MG63 (cell line): ENCODE results near the gene PRKCB. TPM values are rescaled to one million over a fixed set of nuclear protein-coding genes. Genes with fewer than 3 reads are reported as not detected.

Source experiments
- DNase-seq: peaks from one replicate; pipeline ENCODE4 v3.0.0-alpha.2; 2020
- H3K27me3 ChIP-seq: fragments of 250-450 bp; sonication (Bioruptor Pico); 2 replicates; pipeline ENCODE4 v1.5.1; 2020; ENCODE audit warnings: mild to moderate bottlenecking, moderate library complexity
- H3K36me3 ChIP-seq: fragments of 250-450 bp; sonication (Bioruptor Pico); 2 replicates; pipeline ENCODE4 v1.5.1; 2020; ENCODE audit warnings: mild to moderate bottlenecking, moderate library complexity
- H3K4me3 ChIP-seq: fragments of 250-450 bp; sonication (Bioruptor Pico); 2 replicates; pipeline ENCODE4 v1.5.1; 2020; ENCODE audit warnings: mild to moderate bottlenecking, moderate library complexity
- H3K9me3 ChIP-seq: fragments of 250-450 bp; sonication (Bioruptor Pico); 2 replicates; pipeline ENCODE4 v1.5.1; 2020; ENCODE audit warnings: mild to moderate bottlenecking, moderate library complexity
- total RNA-seq: library from RNA; depleted of rRNA; stranded (reverse); fragments of >200 nt; shearing (Covaris generic); gene quantifications from 2 replicates; pipeline ENCODE4 v1.2.3, GENCODE V29; 2014; ENCODE audit warnings: low replicate concordance

Gene PRKCB
- total RNA-seq, 1 experiment from 2014 or later, result not detected

GRCh38 chr16:24170407-24170806 lies 334.6 kb downstream of the PRKCB start:
- H3K9me3 ChIP-seq, result no peaks in the 10 kb centered on the region
- H3K27me3 ChIP-seq, result peaks cover 5% of the 10 kb centered on the region
- no peaks in the 10 kb centered on the region for H3K36me3 ChIP-seq
- H3K4me3 ChIP-seq, result no peak overlapping the region
- DNase-seq, result no peak

- Histone ChIP-seq H3K4me3 (no peak overlapping the region), H3K9me3 (no peaks in the 10 kb centered on the region), H3K27me3 (no peaks in the 10 kb centered on the region; the same call in none of the 2 replicates), H3K36me3 (no peaks in the 10 kb centered on the region)
- DNase-seq, result no peak
Measured at GRCh38 chr16:24174504-24174903, 338.7 kb downstream of the PRKCB start.

GRCh38 chr16:24174957-24175356 lies 339.2 kb downstream of the PRKCB start:
- DNase-seq, result no peak
- Histone ChIP-seq H3K4me3 (no peak overlapping the region), H3K27me3 (no peaks in the 10 kb centered on the region; the same call in none of the 2 replicates), H3K9me3 (no peaks in the 10 kb centered on the region), H3K36me3 (no peaks in the 10 kb centered on the region)

GRCh38 chr16:24178496-24178895 lies 342.7 kb downstream of the PRKCB start:
- DNase-seq, result no peak
- H3K27me3 ChIP-seq, result no peaks in the 10 kb centered on the region; the same call in none of the 2 replicates
- H3K36me3 ChIP-seq, result no peaks in the 10 kb centered on the region
- no peaks in the 10 kb centered on the region for H3K9me3 ChIP-seq
- no peak overlapping the region for H3K4me3 ChIP-seq

GRCh38 chr16:24180451-24180850 lies 344.7 kb downstream of the PRKCB start:
- peaks cover 3% of the 10 kb centered on the region; the same call in 1 of the 2 replicates for H3K27me3 ChIP-seq
- H3K9me3 ChIP-seq, result no peaks in the 10 kb centered on the region
- no peak overlapping the region for H3K4me3 ChIP-seq
- H3K36me3 ChIP-seq, result no peaks in the 10 kb centered on the region
- no peak for DNase-seq

- Histone ChIP-seq H3K27me3 (peaks cover 31% of the 10 kb centered on the region), H3K4me3 (no peak overlapping the region), H3K9me3 (no peaks in the 10 kb centered on the region), H3K36me3 (no peaks in the 10 kb centered on the region)
- DNase-seq, result no peak
Measured at GRCh38 chr16:24188021-24188542, 352.3 kb downstream of the PRKCB start.

GRCh38 chr16:24188751-24189318 lies 353.1 kb downstream of the PRKCB start:
- Histone ChIP-seq H3K4me3 (no peak overlapping the region), H3K36me3 (no peaks in the 10 kb centered on the region), H3K27me3 (peaks cover 29% of the 10 kb centered on the region), H3K9me3 (no peaks in the 10 kb centered on the region)
- DNase-seq, result no peak

GRCh38 chr16:24189941-24190340 lies 354.2 kb downstream of the PRKCB start:
- Histone ChIP-seq H3K27me3 (peaks cover 27% of the 10 kb centered on the region), H3K9me3 (no peaks in the 10 kb centered on the region), H3K4me3 (no peak overlapping the region), H3K36me3 (no peaks in the 10 kb centered on the region)
- no peak for DNase-seq

GRCh38 chr16:24191876-24192402 lies 356.2 kb downstream of the PRKCB start:
- DNase-seq, result no peak
- Histone ChIP-seq H3K36me3 (no peaks in the 10 kb centered on the region), H3K27me3 (peaks cover 17% of the 10 kb centered on the region), H3K9me3 (no peaks in the 10 kb centered on the region), H3K4me3 (no peak overlapping the region)

GRCh38 chr16:24195221-24195620 lies 359.4 kb downstream of the PRKCB start:
- Histone ChIP-seq H3K4me3 (no peak overlapping the region), H3K27me3 (peaks cover 2% of the 10 kb centered on the region), H3K36me3 (no peaks in the 10 kb centered on the region), H3K9me3 (no peaks in the 10 kb centered on the region)
- DNase-seq, result no peak

- Histone ChIP-seq H3K9me3 (no peaks in the 10 kb centered on the region), H3K36me3 (no peaks in the 10 kb centered on the region), H3K4me3 (no peak overlapping the region), H3K27me3 (no peaks in the 10 kb centered on the region; the same call in none of the 2 replicates)
- no peak for DNase-seq
Measured at GRCh38 chr16:24198807-24199533, 363.2 kb downstream of the PRKCB start.

GRCh38 chr16:24203675-24204074 lies 367.9 kb downstream of the PRKCB start:
- H3K27me3 ChIP-seq, result peaks cover 10% of the 10 kb centered on the region
- no peak for DNase-seq
- no peak overlapping the region for H3K4me3 ChIP-seq
- no peaks in the 10 kb centered on the region for H3K9me3 ChIP-seq
- no peaks in the 10 kb centered on the region for H3K36me3 ChIP-seq

GRCh38 chr16:24204150-24204665 lies 368.4 kb downstream of the PRKCB start:
- Histone ChIP-seq H3K27me3 (peaks cover 10% of the 10 kb centered on the region), H3K9me3 (no peaks in the 10 kb centered on the region), H3K4me3 (no peak overlapping the region), H3K36me3 (no peaks in the 10 kb centered on the region)
- DNase-seq, result no peak

- DNase-seq, result no peak
- Histone ChIP-seq H3K9me3 (no peaks in the 10 kb centered on the region), H3K27me3 (peaks cover 12% of the 10 kb centered on the region), H3K4me3 (no peak overlapping the region), H3K36me3 (no peaks in the 10 kb centered on the region)
Measured at GRCh38 chr16:24206926-24207325, 371.1 kb downstream of the PRKCB start.

- H3K9me3 ChIP-seq, result no peaks in the 10 kb centered on the region
- H3K36me3 ChIP-seq, result no peaks in the 10 kb centered on the region
- DNase-seq, result no peak
- H3K27me3 ChIP-seq, result peaks cover 17% of the 10 kb centered on the region
- no peak overlapping the region for H3K4me3 ChIP-seq
Measured at GRCh38 chr16:24208710-24209109, 372.9 kb downstream of the PRKCB start.

GRCh38 chr16:24214992-24215391 lies 379.2 kb downstream of the PRKCB start:
- no peak overlapping the region for H3K4me3 ChIP-seq
- no peaks in the 10 kb centered on the region for H3K36me3 ChIP-seq
- DNase-seq, result no peak
- H3K27me3 ChIP-seq, result peaks cover 21% of the 10 kb centered on the region
- no peaks in the 10 kb centered on the region for H3K9me3 ChIP-seq

GRCh38 chr16:24216961-24217360 lies 381.2 kb downstream of the PRKCB start:
- DNase-seq, result no peak
- H3K27me3 ChIP-seq, result peaks cover 19% of the 10 kb centered on the region
- no peak overlapping the region for H3K4me3 ChIP-seq
- H3K9me3 ChIP-seq, result no peaks in the 10 kb centered on the region
- no peaks in the 10 kb centered on the region for H3K36me3 ChIP-seq
